IgD-negative memory B cell (primary cell): ENCODE data around the gene SLC24A4. TPM values are rescaled to one million over a fixed set of nuclear protein-coding genes. Genes with fewer than 3 reads are reported as not detected.
A peak's percentile ranks its signal among the peaks of the same experiment; 100 is the strongest.

ENCODE experiments used
- H3K27ac Mint-ChIP-seq, 3 donors: one replicate each; pipeline ENCODE4 v1.8.0; 2020 to 2022; ENCODE audit warnings: mild to moderate bottlenecking in 3 of 3, mixed read lengths in 3 of 3, moderate library complexity in 1 of 3
- H3K27me3 Mint-ChIP-seq: one replicate; pipeline ENCODE4 v1.8.0; 2021; ENCODE audit warnings: mixed read lengths
- H3K36me3 Mint-ChIP-seq: one replicate; pipeline ENCODE4 v1.8.0; 2020; ENCODE audit warnings: mild to moderate bottlenecking, mixed read lengths
- H3K4me1 Mint-ChIP-seq, 3 donors: one replicate each; pipeline ENCODE4 v1.8.0; 2020 to 2022; ENCODE audit warnings: mixed read lengths in 3 of 3, mild to moderate bottlenecking in 1 of 3
- H3K4me3 Mint-ChIP-seq, 4 donors: one replicate each; pipeline ENCODE4 v1.8.0; 2020 to 2022; ENCODE audit warnings: mild to moderate bottlenecking in 4 of 4, mixed read lengths in 4 of 4, moderate library complexity in 3 of 4
- H3K9me3 Mint-ChIP-seq, 3 donors: one replicate each; pipeline ENCODE4 v1.8.0; 2020 to 2021; ENCODE audit warnings: mixed read lengths in 3 of 3, mild to moderate bottlenecking in 1 of 3
- polyA plus RNA-seq: library from polyadenylated mRNA; unstranded; fragments of 300-500 nt; fragmentation: Illumina TruSeq; gene quantifications from one replicate; pipeline ENCODE4 v1.2.3, GENCODE V29; 2021

Gene SLC24A4, protein sequence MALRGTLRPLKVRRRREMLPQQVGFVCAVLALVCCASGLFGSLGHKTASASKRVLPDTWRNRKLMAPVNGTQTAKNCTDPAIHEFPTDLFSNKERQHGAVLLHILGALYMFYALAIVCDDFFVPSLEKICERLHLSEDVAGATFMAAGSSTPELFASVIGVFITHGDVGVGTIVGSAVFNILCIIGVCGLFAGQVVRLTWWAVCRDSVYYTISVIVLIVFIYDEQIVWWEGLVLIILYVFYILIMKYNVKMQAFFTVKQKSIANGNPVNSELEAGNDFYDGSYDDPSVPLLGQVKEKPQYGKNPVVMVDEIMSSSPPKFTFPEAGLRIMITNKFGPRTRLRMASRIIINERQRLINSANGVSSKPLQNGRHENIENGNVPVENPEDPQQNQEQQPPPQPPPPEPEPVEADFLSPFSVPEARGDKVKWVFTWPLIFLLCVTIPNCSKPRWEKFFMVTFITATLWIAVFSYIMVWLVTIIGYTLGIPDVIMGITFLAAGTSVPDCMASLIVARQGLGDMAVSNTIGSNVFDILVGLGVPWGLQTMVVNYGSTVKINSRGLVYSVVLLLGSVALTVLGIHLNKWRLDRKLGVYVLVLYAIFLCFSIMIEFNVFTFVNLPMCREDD
- not detected for polyA plus RNA-seq

DNA sequence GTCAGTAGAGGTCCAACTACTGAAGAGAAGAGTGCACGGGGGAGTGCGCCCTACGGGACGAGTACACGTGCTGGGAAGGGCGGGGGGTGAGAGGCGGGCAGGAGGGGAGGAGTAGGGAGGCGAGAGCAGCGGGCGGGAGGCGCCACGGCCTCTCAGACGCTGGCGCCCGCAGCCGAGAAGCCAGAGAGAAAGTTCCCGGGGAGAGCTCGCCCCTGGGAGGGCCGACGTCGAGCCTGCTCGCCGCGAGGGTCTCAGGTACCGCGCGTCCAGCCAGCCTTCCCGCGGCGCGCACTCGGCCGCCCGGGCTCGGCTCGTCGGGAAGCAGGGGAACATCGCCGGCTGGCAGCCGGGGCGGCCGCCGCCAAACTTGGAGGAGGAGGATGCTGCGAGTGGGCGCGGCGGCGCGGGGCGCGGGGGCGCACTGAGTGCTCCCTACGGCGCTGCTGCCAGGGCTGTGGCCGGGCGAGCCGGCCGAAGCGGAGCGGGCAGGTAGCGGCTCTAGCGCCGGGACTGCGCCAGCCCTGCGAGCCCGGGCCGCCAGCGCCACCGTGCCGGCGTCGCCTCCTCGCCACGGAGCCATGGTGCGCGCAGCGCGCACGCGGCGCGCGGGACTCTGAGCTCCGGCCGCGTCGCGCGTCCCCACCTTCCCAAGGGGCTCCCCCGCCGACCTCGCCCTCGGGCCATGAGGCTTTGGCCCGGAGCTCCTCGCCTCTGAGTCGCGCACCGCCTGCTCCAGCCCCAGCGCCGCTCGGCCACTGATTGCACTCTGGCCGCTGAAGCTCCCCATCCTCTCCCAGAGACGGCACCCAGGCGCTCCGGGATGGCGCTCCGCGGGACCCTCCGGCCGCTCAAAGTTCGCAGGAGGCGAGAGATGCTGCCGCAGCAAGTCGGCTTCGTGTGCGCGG, at the start of gene SLC24A4:
Gene SLC24A4, plus strand, starts transcription at position 155 of the 905 bp plus-strand sequence. Its CDS starts 666 bp downstream, at position 821.
- Mint-ChIP-seq H3K27me3 (peaks cover 55% of the 10 kb centered on the region), H3K36me3 (no peaks in the 10 kb centered on the region), H3K4me1 (no peaks in the 10 kb centered on the region), H3K9me3 (no peaks in the 10 kb centered on the region), H3K27ac (peak within 1 kb of the TSS in 1 of 3 donors; percentile 77), H3K4me3 (peak within 1 kb of the TSS in 1 of 4 donors; percentile 37)

GRCh38 chr14:92273166-92273565, 49.8 kb upstream of the SLC24A4 start:
- Mint-ChIP-seq H3K36me3 (peaks cover 2% of the 10 kb centered on the region), H3K4me1 (no peaks in the 10 kb centered on the region), H3K4me3 (no peak overlapping the region), H3K9me3 (no peaks in the 10 kb centered on the region), H3K27me3 (peaks cover 24% of the 10 kb centered on the region), H3K27ac (no peak overlapping the region)

DNA sequence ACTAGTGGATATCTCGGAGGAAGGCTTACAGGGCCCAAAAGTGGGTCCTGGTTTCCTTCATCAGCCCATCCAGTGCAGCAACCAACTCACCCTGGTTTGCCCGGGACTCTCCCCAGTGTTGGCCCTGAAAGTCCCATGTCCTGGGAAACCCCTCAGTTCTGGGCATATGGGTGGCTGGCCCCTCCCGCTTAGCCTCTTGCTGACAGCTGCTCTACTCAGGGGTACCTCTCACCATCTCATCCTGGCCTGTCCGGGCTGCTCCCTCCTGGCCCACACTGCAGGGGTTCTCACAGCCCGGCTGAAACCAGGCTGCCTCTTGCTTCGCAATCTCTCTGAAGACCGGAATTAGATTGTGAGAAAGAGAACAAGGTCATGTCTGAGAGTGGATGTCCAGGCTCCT, 48.9 kb upstream of the SLC24A4 start:
- no peak overlapping the region for H3K4me3 Mint-ChIP-seq
- H3K27ac Mint-ChIP-seq = no peak overlapping the region
- peaks cover 2% of the 10 kb centered on the region for H3K36me3 Mint-ChIP-seq
- no peaks in the 10 kb centered on the region for H3K9me3 Mint-ChIP-seq
- peaks cover 24% of the 10 kb centered on the region for H3K27me3 Mint-ChIP-seq
- H3K4me1 Mint-ChIP-seq = no peaks in the 10 kb centered on the region

DNA sequence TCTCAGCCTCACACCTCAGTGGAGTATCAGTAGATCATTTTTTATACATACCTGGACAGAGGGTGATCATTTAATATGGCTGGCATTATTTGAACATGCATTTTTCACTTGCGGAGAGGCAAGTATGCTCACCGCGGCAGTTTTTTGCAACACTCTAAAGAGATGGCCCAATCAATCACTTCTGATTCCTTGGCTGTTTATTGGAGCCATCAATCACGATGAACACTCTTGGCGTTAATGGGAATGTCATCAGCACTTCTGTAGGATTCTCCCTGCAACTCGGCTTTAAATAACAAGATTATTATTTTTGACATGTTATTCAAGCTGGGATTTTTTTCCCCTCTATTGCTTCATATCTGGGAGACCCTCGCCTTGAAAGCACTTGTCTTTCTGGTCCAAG, 46.9 kb upstream of the SLC24A4 start:
- peaks cover 20% of the 10 kb centered on the region for H3K27me3 Mint-ChIP-seq
- H3K9me3 Mint-ChIP-seq = no peaks in the 10 kb centered on the region
- no peak overlapping the region for H3K4me3 Mint-ChIP-seq
- no peaks in the 10 kb centered on the region for H3K4me1 Mint-ChIP-seq
- H3K27ac Mint-ChIP-seq = peak overlapping the region in 1 of 3 donors; percentile 43
- H3K36me3 Mint-ChIP-seq = peaks cover 2% of the 10 kb centered on the region

- no peaks in the 10 kb centered on the region for H3K36me3 Mint-ChIP-seq
- no peak overlapping the region for H3K4me3 Mint-ChIP-seq
- H3K27ac Mint-ChIP-seq = no peak overlapping the region
- H3K27me3 Mint-ChIP-seq = peaks cover 20% of the 10 kb centered on the region
- H3K4me1 Mint-ChIP-seq = no peaks in the 10 kb centered on the region
- peaks cover 0 to 2% (median 0%) of the 10 kb centered on the region in 3 donors for H3K9me3 Mint-ChIP-seq
Measured at GRCh38 chr14:92277031-92277430, 45.9 kb upstream of the SLC24A4 start.

- H3K36me3 Mint-ChIP-seq = no peaks in the 10 kb centered on the region
- H3K4me3 Mint-ChIP-seq = no peak overlapping the region
- H3K9me3 Mint-ChIP-seq = peaks cover 0 to 2% (median 0%) of the 10 kb centered on the region in 3 donors
- H3K4me1 Mint-ChIP-seq = peaks cover 0 to 1% (median 0%) of the 10 kb centered on the region in 3 donors
- H3K27ac Mint-ChIP-seq = no peak overlapping the region
- H3K27me3 Mint-ChIP-seq = peaks cover 14% of the 10 kb centered on the region
Measured at GRCh38 chr14:92280554-92281262, 42.3 kb upstream of the SLC24A4 start.

DNA sequence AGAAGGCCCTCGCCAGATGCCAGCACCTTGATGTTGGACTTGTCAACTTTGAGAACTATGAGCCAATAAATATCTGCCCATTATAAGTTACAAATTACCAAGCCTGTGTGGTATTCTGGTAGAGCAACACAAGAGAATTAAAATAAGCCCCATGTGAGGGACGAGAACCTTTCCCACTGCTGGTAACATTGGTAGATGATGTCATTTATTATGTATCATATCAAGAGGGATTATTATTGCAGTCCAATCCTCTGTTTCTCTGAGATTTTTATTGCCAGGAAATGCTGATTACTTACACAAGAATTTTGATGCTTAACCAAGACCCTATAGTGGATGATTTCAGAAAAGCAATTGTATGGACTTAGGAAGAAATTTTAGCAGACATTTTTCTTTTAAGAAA, 40.3 kb upstream of the SLC24A4 start:
- Mint-ChIP-seq H3K27me3 (peaks cover 7% of the 10 kb centered on the region), H3K36me3 (no peaks in the 10 kb centered on the region), H3K9me3 (peaks cover 0 to 2% (median 0%) of the 10 kb centered on the region in 3 donors), H3K4me1 (peaks cover 0 to 1% (median 0%) of the 10 kb centered on the region in 3 donors), H3K4me3 (no peak overlapping the region), H3K27ac (no peak overlapping the region)

- no peak overlapping the region for H3K27ac Mint-ChIP-seq
- peaks cover 0 to 2% (median 0%) of the 10 kb centered on the region in 3 donors for H3K9me3 Mint-ChIP-seq
- H3K27me3 Mint-ChIP-seq = peaks cover 16% of the 10 kb centered on the region
- H3K36me3 Mint-ChIP-seq = peaks cover 1% of the 10 kb centered on the region
- peaks cover 0 to 1% (median 0%) of the 10 kb centered on the region in 3 donors for H3K4me1 Mint-ChIP-seq
- H3K4me3 Mint-ChIP-seq = no peak overlapping the region
Measured at GRCh38 chr14:92285311-92285710, 37.7 kb upstream of the SLC24A4 start.

GRCh38 chr14:92287987-92288386, 35.0 kb upstream of the SLC24A4 start:
- Mint-ChIP-seq H3K27me3 (peaks cover 15% of the 10 kb centered on the region), H3K36me3 (peaks cover 1% of the 10 kb centered on the region), H3K9me3 (no peaks in the 10 kb centered on the region), H3K27ac (no peak overlapping the region), H3K4me3 (no peak overlapping the region), H3K4me1 (peaks cover 0 to 1% (median 0%) of the 10 kb centered on the region in 3 donors)

- Mint-ChIP-seq H3K4me1 (peaks cover 0 to 1% (median 0%) of the 10 kb centered on the region in 3 donors), H3K27me3 (peaks cover 19% of the 10 kb centered on the region), H3K36me3 (peaks cover 1% of the 10 kb centered on the region), H3K27ac (no peak overlapping the region), H3K9me3 (peaks cover 0 to 2% (median 0%) of the 10 kb centered on the region in 3 donors), H3K4me3 (no peak overlapping the region)
Measured at GRCh38 chr14:92288994-92289660, 33.8 kb upstream of the SLC24A4 start.

- H3K9me3 Mint-ChIP-seq = peaks cover 0 to 5% (median 0%) of the 10 kb centered on the region in 3 donors
- H3K36me3 Mint-ChIP-seq = peaks cover 1% of the 10 kb centered on the region
- H3K27ac Mint-ChIP-seq = no peak overlapping the region
- H3K4me1 Mint-ChIP-seq = no peaks in the 10 kb centered on the region
- peaks cover 19% of the 10 kb centered on the region for H3K27me3 Mint-ChIP-seq
- H3K4me3 Mint-ChIP-seq = no peak overlapping the region
Measured at GRCh38 chr14:92292673-92293072, 30.3 kb upstream of the SLC24A4 start.

GRCh38 chr14:92294506-92294905, 28.5 kb upstream of the SLC24A4 start:
- Mint-ChIP-seq H3K4me3 (no peak overlapping the region), H3K36me3 (no peaks in the 10 kb centered on the region), H3K27me3 (peaks cover 14% of the 10 kb centered on the region), H3K9me3 (peaks cover 0 to 5% (median 0%) of the 10 kb centered on the region in 3 donors), H3K4me1 (no peaks in the 10 kb centered on the region), H3K27ac (no peak overlapping the region)

- Mint-ChIP-seq H3K27ac (no peak overlapping the region), H3K36me3 (no peaks in the 10 kb centered on the region), H3K4me3 (no peak overlapping the region), H3K4me1 (no peaks in the 10 kb centered on the region), H3K27me3 (peaks cover 25% of the 10 kb centered on the region), H3K9me3 (peaks cover 0 to 5% (median 0%) of the 10 kb centered on the region in 3 donors)
Measured at GRCh38 chr14:92297818-92298595, 25.0 kb upstream of the SLC24A4 start.
